Heart left ventricle (tissue), 16 donors: ENCODE measurements around the gene SCN1B. TPM values are rescaled to one million over a fixed set of nuclear protein-coding genes. Genes with fewer than 3 reads are reported as not detected.
"Not testable (repeated sequence)": the region's sequence is repeated elsewhere in the genome, so short reads cannot be mapped to it uniquely, and the experiment has no call there.

Experiments
- ATAC-seq, 4 donors: fragments of 200-7000 bp; cut with Tn5 transposase; one replicate each; pipeline ENCODE4 v1.9.1; 2020 to 2022; ENCODE audit warnings: moderate library complexity in 4 of 4, mild to moderate bottlenecking in 3 of 4, moderate number of reproducible peaks in 1 of 4
- DNase-seq, 5 donors: peaks; one replicate each; pipeline ENCODE4 v3.0.0-alpha.2; 2020
- H3K27ac ChIP-seq, 12 donors: fragments of 200-600 bp; sonication (generic) in 4 of 12; one replicate each; pipeline versions ENCODE4 v1.5.0 to v1.8.0; 2016 to 2022; ENCODE audit warnings: mild to moderate bottlenecking in 2 of 12
- H3K27me3 ChIP-seq, 9 donors: fragments of 200-600 bp; sonication (generic) in 2 of 9; one replicate each; pipeline versions ENCODE4 v1.5.1 to v1.8.0; 2016 to 2022; ENCODE audit warnings: mild to moderate bottlenecking in 3 of 9
- H3K36me3 ChIP-seq, 9 donors: fragments of 200-600 bp; sonication (generic) in 2 of 9; one replicate each; pipeline versions ENCODE4 v1.5.0 to v1.8.0; 2018 to 2022; ENCODE audit warnings: mild to moderate bottlenecking in 2 of 9
- H3K4me1 ChIP-seq, 12 donors: fragments of 200-600 bp; sonication (generic) in 4 of 12; one replicate each; pipeline versions ENCODE4 v1.5.0 to v1.8.0; 2016 to 2022; ENCODE audit warnings: mild to moderate bottlenecking in 3 of 12
- H3K4me3 ChIP-seq, 12 donors: fragments of 200-600 bp; sonication (generic) in 4 of 12; one replicate each; pipeline versions ENCODE4 v1.5.0 to v1.8.0; 2017 to 2022; ENCODE audit warnings: mild to moderate bottlenecking in 9 of 12, moderate library complexity in 4 of 12
- H3K9me3 ChIP-seq, 12 donors: fragments of 200-600 bp; sonication (generic) in 4 of 12; one replicate each; pipeline versions ENCODE4 v1.5.0 to v1.8.0; 2016 to 2022; ENCODE audit warnings: mild to moderate bottlenecking in 1 of 12
- CTCF ChIP-seq, 12 donors: fragments of 200-600 bp; sonication (generic) in 4 of 12; IDR thresholded peaks; one replicate each; pipeline versions ENCODE4 v1.5.0 to v1.8.0; 2018 to 2022; ENCODE audit warnings: antibody characterized with exemption in 12 of 12, mild to moderate bottlenecking in 5 of 12
- POLR2A ChIP-seq, 2 donors: fragments of 450-650 bp; IDR thresholded peaks; one replicate each; pipeline ENCODE4 v1.6.1; 2017; ENCODE audit warnings: antibody characterized with exemption in 2 of 2, mild to moderate bottlenecking in 2 of 2, moderate library complexity in 2 of 2
- WGBS, 4 donors: extraction: QIAGEN DNeasy Blood & Tissue Kit in 2 of 4; methylation state at CpG; one replicate each; pipeline versions ENCODE4 v1.1.5 to v1.1.7; 2013 to 2018; 5-methylcytosine and 5-hydroxymethylcytosine counted together
- intact Hi-C, 10 donors: fragments of 100-400 bp; cut with DNase I; formaldehyde crosslinking; loops; one replicate each; pipeline versions ENCODE4 v1.11.1 to v1.14.2; 2022
- polyA plus RNA-seq, 2 donors: library from polyadenylated mRNA; stranded (reverse); fragments of 200-250 nt; gene quantifications; one replicate each; pipeline ENCODE4 v1.2.3, GENCODE V29; 2013
- total RNA-seq, 9 donors: library from RNA; depleted of rRNA in 2 of 9; stranded (reverse); fragments of >200 nt in 2 of 9; fragmentation: NEBNext Ultra II Directional in 3 of 9; extraction: Animal tissue kit (Norgen Biotek cat#: 25700) in 3 of 9; gene quantifications; one replicate each; pipeline versions ENCODE4 v1.1.0 to v1.2.4, GENCODE V29; 2016 to 2023
- donor health status: ischemic (EF 13 %, LVEDD 7.1; RV severe dilation, severe dysfunction).
- donor health status: healthy with polysubstance abuse.
- donor health status: DM: no; HTN: yes; CAD: no.
- donor health status: DM: no; HTN: no; CAD: no.
- donor health status: ischemic (EF 25% LVEDD 6.9; RV normal size, moderate dysfunction).
- donor health status: ischemic (EF 25% LVEDD 5.7; RV mildly dilated, moderate dysfunction).
- donor health status: healthy.
- donor health status: DM: yes; HTN: yes; CAD: no.
- donor health status: ischemic (EF 35%, LVEDD 5.7; RV mildly dilated, moderate dysfunction).
- donor health status: nonischemic (EF 11% LVEDD 7.7; RV severe dilation, severe dysfunction).
- donor health status: DM: yes; HTN: yes; CAD: no.
- donor health status: PGD.
- donor health status: ischemic (EF 29% LVEDD 5.4; RV normal size, mild dysfunction).
- donor health status: nonischemic (EF 23%, LVEDD 6.1; RV moderate dilation, normal function).

SCN1B gene
- total and polyA plus RNA-seq, 11 donors: 19.7 to 68.3 (median 32.4) TPM

- peak; percentile 78 to 90 (median 80) for DNase-seq
- 55 to 64% (median 60%) methylated on average over 25 to 32 of the region's 32 CpGs for WGBS, 4 donors
- peak overlapping the region in 7 of 12 donors; percentile 8 to 80 (median 55) for H3K27ac ChIP-seq
Observed at GRCh38 chr19:35013041-35013819, 17.0 kb upstream of the SCN1B start.

GRCh38 chr19:35013820-35014754 lies 16.2 kb upstream of the SCN1B start:
- H3K36me3 ChIP-seq: peaks cover 0 to 91% (median 82%) of the 10 kb centered on the region in 9 donors
- 87 to 92% (median 87%) methylated on average over 17 to 23 of the region's 23 CpGs for WGBS, 4 donors
- H3K27me3 ChIP-seq: no peaks in the 10 kb centered on the region
- peaks cover 0 to 63% (median 13%) of the 10 kb centered on the region in 12 donors for H3K4me1 ChIP-seq
- TF ChIP-seq CTCF (IDR thresholded peaks at IDR 0.05): no peak
- no peak for TF ChIP-seq POLR2A (IDR thresholded peaks at IDR 0.05)
- intact Hi-C loops: loop anchor here (1.0 to 10.0 kb wide), 5 partner anchors 40 to 179 kb away; no protein-coding TSS in a partner anchor
- H3K9me3 ChIP-seq: no peaks in the 10 kb centered on the region
- H3K4me3 ChIP-seq: no peak overlapping the region
- DNase-seq (no peak), ATAC-seq (peak in 1 of 4 donors; percentile 9)
- H3K27ac ChIP-seq: peak overlapping the region in 4 of 12 donors; percentile 20 to 80 (median 40)

More at GRCh38 chr19:35013041-35013819, 17.0 kb upstream of the SCN1B start:
- TF ChIP-seq POLR2A (IDR thresholded peaks at IDR 0.05): peak in 1 of 2 donors; percentile 19
- peak; percentile 96 to 99 (median 97) for TF ChIP-seq CTCF (IDR thresholded peaks at IDR 0.05)
- H3K4me1 ChIP-seq: peaks cover 0 to 63% (median 17%) of the 10 kb centered on the region in 12 donors
- no peaks in the 10 kb centered on the region for H3K9me3 ChIP-seq
- no peak overlapping the region for H3K4me3 ChIP-seq
- peak; percentile 52 to 74 (median 69) for ATAC-seq
- H3K36me3 ChIP-seq: peaks cover 0 to 84% (median 74%) of the 10 kb centered on the region in 9 donors
- intact Hi-C loops: loop anchor here (1.0 to 10.0 kb wide), 5 partner anchors 39 to 178 kb away; no protein-coding TSS in a partner anchor
- H3K27me3 ChIP-seq: no peaks in the 10 kb centered on the region

GRCh38 chr19:35014774-35015173 lies 15.5 kb upstream of the SCN1B start:
- Histone ChIP-seq H3K36me3 (peaks cover 2 to 91% (median 83%) of the 10 kb centered on the region in 9 donors), H3K27ac (peak overlapping the region in 3 of 12 donors; percentile 11 to 80 (median 20)), H3K4me1 (peaks cover 0 to 63% (median 12%) of the 10 kb centered on the region in 12 donors)
- not testable (repeated sequence) for H3K4me3 ChIP-seq, H3K27me3 ChIP-seq, DNase-seq, H3K9me3 ChIP-seq, ATAC-seq
- intact Hi-C loops: loop anchor here in 2 of 10 donors (5.0 to 10.0 kb wide), 2 partner anchors 177 to 180 kb away; no protein-coding TSS in a partner anchor
- 94 to 96% (median 95%) methylated on average over 4 of the region's 4 CpGs for WGBS, 4 donors

GRCh38 chr19:35015270-35015953 lies 14.9 kb upstream of the SCN1B start:
- ATAC-seq: peak in 1 of 4 donors; percentile 77
- 84 to 91% (median 88%) methylated on average over 10 to 16 of the region's 16 CpGs for WGBS, 4 donors
- no peaks in the 10 kb centered on the region for H3K9me3 ChIP-seq
- H3K36me3 ChIP-seq: peaks cover 2 to 91% (median 83%) of the 10 kb centered on the region in 9 donors
- H3K4me1 ChIP-seq: peaks cover 0 to 62% (median 12%) of the 10 kb centered on the region in 12 donors
- peak in 1 of 5 donors; percentile 67 for DNase-seq
- intact Hi-C loops: loop anchor here in 1 of 10 donors (10.0 kb wide), 1 partner anchor 181 kb away; no protein-coding TSS in a partner anchor
- H3K4me3 ChIP-seq: no peak overlapping the region
- H3K27ac ChIP-seq: peak overlapping the region in 1 of 12 donors; percentile 19
- H3K27me3 ChIP-seq: no peaks in the 10 kb centered on the region
- TF ChIP-seq POLR2A (IDR thresholded peaks at IDR 0.05) (no peak), CTCF (IDR thresholded peaks at IDR 0.05) (no peak)
